HFF-Myc (cell line): ENCODE results near the gene NOL4L.
A peak's percentile ranks its signal among the peaks of the same experiment; 100 is the strongest.

Experiments
- DNase-seq: peaks from one replicate; pipeline ENCODE4 v3.0.0-alpha.2; 2011; ENCODE audit warnings: low read depth; ENCODE audit errors: extremely low read depth
- H3K4me3 ChIP-seq: replicated peaks from 2 replicates; pipeline ENCODE4 v1.5.1; 2011; ENCODE audit warnings: low read depth, mild to moderate bottlenecking, control low read depth, low read length
- CTCF ChIP-seq: IDR thresholded peaks from 2 replicates; pipeline ENCODE4 v1.5.1; 2012; ENCODE audit warnings: mild to moderate bottlenecking, low read depth, low read length, control low read depth; ENCODE audit errors: missing control alignments

Gene NOL4L

GRCh38 chr20:32575805-32576204 lies 9.3 kb downstream of the NOL4L start:
- no peak for DNase-seq
- no peak overlapping the region for H3K4me3 ChIP-seq
- TF ChIP-seq CTCF, result no peak

DNA sequence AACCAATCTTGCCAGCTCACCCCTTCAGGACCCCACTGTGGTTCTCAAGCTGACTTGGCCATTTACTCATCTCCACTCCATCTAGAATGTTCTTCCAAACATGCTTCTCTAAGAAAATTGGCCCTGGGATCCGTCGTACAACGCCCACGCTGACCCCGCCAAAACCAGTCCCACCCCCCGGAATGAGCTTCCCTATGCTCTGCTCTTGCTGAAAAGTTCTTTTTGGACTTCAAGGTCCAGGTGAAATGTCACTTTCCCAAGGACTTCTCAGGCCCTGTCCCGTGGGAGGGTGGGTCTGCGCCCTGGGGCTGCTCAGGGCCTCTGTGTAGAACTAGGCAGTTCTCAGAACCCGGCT lies 9.9 kb downstream of the NOL4L start:
- TF ChIP-seq CTCF, result no peak
- DNase-seq, result no peak
- no peak overlapping the region for H3K4me3 ChIP-seq

DNA sequence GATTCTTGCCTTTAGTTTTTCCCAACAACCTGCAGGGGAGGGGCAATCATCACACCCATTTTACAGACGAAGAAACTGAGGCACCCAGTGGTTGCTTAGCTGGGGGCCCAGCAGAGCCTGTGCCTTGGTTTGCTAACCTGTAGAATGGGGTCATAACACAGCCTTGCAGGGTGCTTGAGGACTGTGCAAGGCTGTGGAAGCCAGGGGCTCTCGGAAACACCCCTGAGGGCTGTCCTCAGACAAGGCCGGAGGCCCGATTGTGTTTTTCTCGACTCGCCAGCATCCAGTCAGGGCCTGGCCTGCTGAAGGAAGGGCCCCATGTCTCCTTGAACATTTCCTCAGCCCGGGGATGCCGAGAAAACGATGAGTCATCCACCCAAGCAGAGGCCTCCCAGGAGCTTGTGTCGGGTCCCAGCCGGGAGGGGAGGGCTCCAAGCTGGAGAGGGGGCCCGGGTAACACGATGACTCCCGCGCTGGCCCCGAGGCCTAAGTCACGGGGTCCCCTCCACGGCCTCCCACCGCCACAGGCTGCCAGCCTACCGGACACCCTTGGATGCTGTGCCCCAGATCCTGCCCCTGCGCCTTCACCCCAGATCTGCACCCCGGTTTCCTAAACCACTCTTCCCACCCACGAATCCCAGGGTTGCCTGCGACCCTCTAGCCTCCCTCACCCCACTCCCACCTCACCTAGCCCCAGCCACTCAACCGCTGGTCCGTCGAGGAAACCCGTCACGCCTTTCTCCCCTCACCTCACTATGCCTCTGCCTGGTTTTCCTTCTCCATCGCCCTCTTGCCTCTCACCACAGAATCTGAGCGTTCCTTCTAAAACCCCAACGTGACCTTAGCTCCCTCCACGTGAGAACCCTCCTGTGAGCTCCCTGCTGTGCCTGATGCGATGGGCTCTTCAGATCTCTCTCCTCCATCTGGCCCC lies 10.6 kb downstream of the NOL4L start:
- H3K4me3 ChIP-seq, result no peak overlapping the region
- peak; percentile 31 for DNase-seq
- TF ChIP-seq CTCF, result no peak

DNA sequence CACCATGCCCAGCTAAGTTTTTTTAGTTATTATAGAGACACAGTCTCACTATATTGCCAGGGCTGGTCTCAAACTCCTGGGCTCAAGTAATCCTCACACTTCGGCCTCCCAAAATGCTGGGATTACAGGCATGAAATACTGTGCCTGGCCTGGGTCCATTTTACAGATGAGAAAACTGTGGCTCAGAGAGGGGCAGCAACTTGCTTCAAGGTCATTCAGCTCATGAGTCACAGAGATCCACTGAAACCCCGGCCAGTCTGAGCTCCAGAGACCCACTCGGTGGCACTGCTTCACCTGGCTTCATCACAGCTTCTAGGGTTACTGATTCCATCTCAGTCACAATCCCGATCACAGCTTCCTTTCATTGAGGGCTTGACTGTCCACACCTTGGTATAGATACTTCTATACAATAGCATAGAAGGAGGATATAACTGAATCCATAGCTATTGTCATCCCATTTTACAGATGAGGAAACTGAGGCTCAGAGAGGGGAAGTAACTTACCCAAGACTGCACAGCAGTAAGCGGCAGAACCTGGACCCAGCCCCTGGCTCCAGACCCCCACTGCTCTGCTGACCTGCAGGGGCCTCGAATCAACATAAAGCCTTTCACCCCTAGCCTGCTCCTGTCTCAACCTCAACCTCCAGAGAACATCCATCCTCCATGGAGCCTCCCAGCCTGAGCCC lies 11.8 kb downstream of the NOL4L start:
- H3K4me3 ChIP-seq, result no peak overlapping the region
- TF ChIP-seq CTCF, result no peak
- DNase-seq, result no peak

DNA sequence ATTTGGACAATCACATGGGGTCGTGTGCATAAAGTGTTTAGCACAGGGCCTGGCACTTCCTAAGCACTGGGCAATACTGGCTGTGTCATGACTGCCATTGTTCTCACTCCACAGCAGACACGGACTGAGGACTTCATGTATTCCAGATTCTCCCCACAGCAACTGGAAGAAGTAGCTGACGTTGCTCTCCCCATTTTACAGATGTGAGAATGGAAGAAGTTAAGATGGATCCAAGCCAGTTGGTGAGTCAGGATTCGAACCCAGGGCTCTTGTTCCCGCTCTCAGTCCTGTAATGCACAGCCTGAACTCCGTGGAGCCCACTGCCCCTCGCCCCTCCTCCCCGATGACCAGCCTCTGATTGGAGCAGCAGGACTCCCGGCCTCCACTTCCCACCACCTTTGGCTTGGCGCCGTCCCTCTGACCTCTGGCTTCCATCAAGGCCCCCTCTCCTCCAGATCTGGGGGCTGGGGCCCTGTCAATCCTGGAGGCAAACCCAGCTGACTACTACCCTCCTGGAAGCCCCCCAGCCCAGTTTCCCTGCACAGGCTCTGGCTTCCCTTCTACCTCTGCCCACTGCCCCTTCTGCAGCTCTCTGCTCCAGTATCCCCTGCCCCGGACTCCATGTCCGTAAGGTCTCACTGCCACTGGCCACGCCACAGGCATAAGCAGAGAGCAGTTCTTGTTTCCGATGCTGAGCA lies 12.7 kb downstream of the NOL4L start:
- no peak for TF ChIP-seq CTCF
- no peak overlapping the region for H3K4me3 ChIP-seq
- no peak for DNase-seq

GRCh38 chr20:32571566-32571965 lies 13.6 kb downstream of the NOL4L start:
- no peak for TF ChIP-seq CTCF
- no peak for DNase-seq
- no peak overlapping the region for H3K4me3 ChIP-seq
